Sigmoid colon (tissue), 7 donors: Measurements from ENCODE around the gene GNS. TPM values are rescaled to one million over a fixed set of nuclear protein-coding genes. Genes with fewer than 3 reads are reported as not detected.

ENCODE experiments used
- DNase-seq: peaks from one replicate; pipeline ENCODE4 v3.0.0-alpha.2; 2019
- H3K27ac ChIP-seq, 4 donors: fragments of 200-600 bp; sonication (generic); one replicate each; pipeline ENCODE4 v1.5.1; 2016 to 2019; ENCODE audit warnings: mild to moderate bottlenecking in 1 of 4
- H3K27me3 ChIP-seq, 3 donors: fragments of 200-600 bp; sonication (generic); one replicate each; pipeline ENCODE4 v1.5.1; 2019; ENCODE audit warnings: mild to moderate bottlenecking in 1 of 3
- H3K36me3 ChIP-seq, 4 donors: fragments of 200-600 bp; sonication (generic); one replicate each; pipeline ENCODE4 v1.5.1; 2016 to 2019
- H3K4me1 ChIP-seq, 4 donors: fragments of 200-600 bp; sonication (generic); one replicate each; pipeline ENCODE4 v1.5.1; 2017 to 2019
- H3K4me3 ChIP-seq, 4 donors: fragments of 200-600 bp; sonication (generic); one replicate each; pipeline ENCODE4 v1.5.1; 2017 to 2019; ENCODE audit warnings: mild to moderate bottlenecking in 2 of 4, moderate library complexity in 1 of 4
- H3K9me3 ChIP-seq, 4 donors: fragments of 200-600 bp in 3 of 4; sonication (generic) in 3 of 4; one replicate each; pipeline versions ENCODE4 v1.5.1 to v1.6.1; 2013 to 2019
- EP300 ChIP-seq, 4 donors: sonication (generic); formaldehyde crosslinking; IDR thresholded peaks; one replicate each; pipeline ENCODE4 v1.6.1; 2017; ENCODE audit warnings: antibody characterized with exemption in 4 of 4
- POLR2A ChIP-seq, 2 donors: fragments of 450-650 bp; IDR thresholded peaks; one replicate each; pipeline ENCODE4 v1.6.1; 2016; ENCODE audit warnings: antibody characterized with exemption in 2 of 2, mild to moderate bottlenecking in 2 of 2, moderate library complexity in 2 of 2
- POLR2AphosphoS5 ChIP-seq, 4 donors: sonication (generic); formaldehyde crosslinking; IDR thresholded peaks; one replicate each; pipeline ENCODE4 v1.6.1; 2017; ENCODE audit warnings: antibody characterized with exemption in 4 of 4
- WGBS, 2 donors: extraction: QIAGEN DNeasy Blood & Tissue Kit; methylation state at CpG; one replicate each; pipeline ENCODE4 v1.1.7; 2013; 5-methylcytosine and 5-hydroxymethylcytosine counted together
- intact Hi-C: fragments of 100-400 bp; cut with DNase I; formaldehyde crosslinking; loops from one replicate; pipeline ENCODE4 v1.15.1; 2023
- polyA plus RNA-seq, 3 donors: library from polyadenylated mRNA; stranded (reverse); fragments of 200-250 nt; gene quantifications; one replicate each; pipeline ENCODE4 v1.2.3, GENCODE V29; 2013
- total RNA-seq, 4 donors: library from RNA; depleted of rRNA; stranded (reverse); fragments of >200 nt; gene quantifications; one replicate each; pipeline ENCODE4 v1.1.0, GENCODE V29; 2016
- TF ChIP-seq, protein P1 (sequence below), 4 experiments: fragments of 450-650 bp in 3 of 4; fragments of 200-600 bp in 1 of 4; IDR thresholded peaks; one replicate each; pipeline ENCODE4 v1.5.1; 2016 to 2019; ENCODE audit warnings: antibody characterized with exemption in 4 of 4, mild to moderate bottlenecking in 3 of 4, moderate library complexity in 2 of 4
- donor health status: healthy with polysubstance abuse.
- donor health status: Bipolar disorder and iron deficiency.
- donor health status: healthy.

The GNS gene
- total and polyA plus RNA-seq, 7 donors: 4.2 to 73.0 (median 65.3) TPM

- intact Hi-C loops: loop anchor here (10.0 kb wide), 1 partner anchor 543 kb away; the partner anchor contains the start of gene KICS2
- no peak for TF ChIP-seq POLR2AphosphoS5 (IDR thresholded peaks at IDR 0.05)
- TF ChIP-seq EP300 (IDR thresholded peaks at IDR 0.05): no peak
- TF ChIP-seq POLR2A (IDR thresholded peaks at IDR 0.05): no peak
- TF ChIP-seq, protein P1, sequence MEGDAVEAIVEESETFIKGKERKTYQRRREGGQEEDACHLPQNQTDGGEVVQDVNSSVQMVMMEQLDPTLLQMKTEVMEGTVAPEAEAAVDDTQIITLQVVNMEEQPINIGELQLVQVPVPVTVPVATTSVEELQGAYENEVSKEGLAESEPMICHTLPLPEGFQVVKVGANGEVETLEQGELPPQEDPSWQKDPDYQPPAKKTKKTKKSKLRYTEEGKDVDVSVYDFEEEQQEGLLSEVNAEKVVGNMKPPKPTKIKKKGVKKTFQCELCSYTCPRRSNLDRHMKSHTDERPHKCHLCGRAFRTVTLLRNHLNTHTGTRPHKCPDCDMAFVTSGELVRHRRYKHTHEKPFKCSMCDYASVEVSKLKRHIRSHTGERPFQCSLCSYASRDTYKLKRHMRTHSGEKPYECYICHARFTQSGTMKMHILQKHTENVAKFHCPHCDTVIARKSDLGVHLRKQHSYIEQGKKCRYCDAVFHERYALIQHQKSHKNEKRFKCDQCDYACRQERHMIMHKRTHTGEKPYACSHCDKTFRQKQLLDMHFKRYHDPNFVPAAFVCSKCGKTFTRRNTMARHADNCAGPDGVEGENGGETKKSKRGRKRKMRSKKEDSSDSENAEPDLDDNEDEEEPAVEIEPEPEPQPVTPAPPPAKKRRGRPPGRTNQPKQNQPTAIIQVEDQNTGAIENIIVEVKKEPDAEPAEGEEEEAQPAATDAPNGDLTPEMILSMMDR (IDR thresholded peaks at IDR 0.05): no peak
- Histone ChIP-seq H3K27ac (no peak overlapping the region), H3K27me3 (no peaks in the 10 kb centered on the region), H3K4me3 (no peak overlapping the region), H3K9me3 (no peaks in the 10 kb centered on the region), H3K36me3 (no peaks in the 10 kb centered on the region), H3K4me1 (no peaks in the 10 kb centered on the region)
- DNase-seq: no peak
- 77 to 83% methylated on average over 3 of the region's 3 CpGs for WGBS, 2 donors
These were observed 8.3 kb upstream of the GNS start for GRCh38 chr12:64767495-64767894.

- TF ChIP-seq POLR2A (IDR thresholded peaks at IDR 0.05): no peak
- TF ChIP-seq, protein P1 (IDR thresholded peaks at IDR 0.05): no peak
- no peak for TF ChIP-seq POLR2AphosphoS5 (IDR thresholded peaks at IDR 0.05)
- TF ChIP-seq EP300 (IDR thresholded peaks at IDR 0.05): no peak
- no peak for DNase-seq
- Histone ChIP-seq H3K27me3 (no peaks in the 10 kb centered on the region), H3K9me3 (no peaks in the 10 kb centered on the region), H3K36me3 (no peaks in the 10 kb centered on the region), H3K4me3 (no peak overlapping the region), H3K27ac (no peak overlapping the region), H3K4me1 (peaks cover 0 to 25% (median 11%) of the 10 kb centered on the region in 4 donors)
- intact Hi-C loops: loop anchor here (10.0 kb wide), 1 partner anchor 536 kb away; the partner anchor contains the start of gene KICS2
- WGBS, 2 donors: 89 to 94% methylated on average over 6 of the region's 6 CpGs
These were observed 1.8 kb upstream of the GNS start for GRCh38 chr12:64760808-64761573.

DNA sequence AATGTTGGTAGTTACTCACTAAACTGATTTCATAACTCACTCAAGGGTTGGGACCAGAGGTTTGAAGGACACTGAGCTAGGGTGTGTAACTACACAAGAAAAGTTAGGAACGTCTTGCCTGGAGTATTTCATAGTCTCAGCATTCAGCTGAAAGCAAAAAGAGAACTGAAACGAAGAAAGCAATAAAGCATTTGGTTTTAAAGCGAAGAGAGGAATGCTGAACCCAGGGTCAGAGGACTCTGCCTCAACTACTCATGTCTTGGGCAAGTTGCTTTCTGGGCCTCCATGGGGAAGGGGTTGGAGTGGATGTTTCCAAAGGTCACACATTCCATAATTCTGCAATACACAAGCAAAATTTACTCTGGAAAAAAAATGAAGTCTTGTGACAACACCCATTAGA is 1.4 kb downstream of the GNS start:
- intact Hi-C loops: loop anchor here (5.0 kb wide), 1 partner anchor 145 kb away; the partner anchor contains the start of gene RASSF3
- Histone ChIP-seq H3K4me1 (peaks cover 0 to 25% (median 11%) of the 10 kb centered on the region in 4 donors), H3K4me3 (peak overlapping the region in 1 of 4 donors; percentile 85), H3K9me3 (no peaks in the 10 kb centered on the region), H3K36me3 (no peaks in the 10 kb centered on the region), H3K27me3 (no peaks in the 10 kb centered on the region), H3K27ac (peak overlapping the region in 2 of 4 donors; percentile 48 to 92)
- 48 to 50% methylated on average over 3 of the region's 3 CpGs for WGBS, 2 donors
- TF ChIP-seq EP300 (IDR thresholded peaks at IDR 0.05): no peak
- TF ChIP-seq POLR2A (IDR thresholded peaks at IDR 0.05): no peak
- TF ChIP-seq, protein P1 (IDR thresholded peaks at IDR 0.05): no peak
- TF ChIP-seq POLR2AphosphoS5 (IDR thresholded peaks at IDR 0.05): no peak
- DNase-seq: no peak

GRCh38 chr12:64756376-64756775 is 2.8 kb downstream of the GNS start:
- peaks cover 0 to 7% (median 0%) of the 10 kb centered on the region in 4 donors for H3K36me3 ChIP-seq
- no peaks in the 10 kb centered on the region for H3K9me3 ChIP-seq
- H3K4me1 ChIP-seq: peaks cover 0 to 25% (median 11%) of the 10 kb centered on the region in 4 donors
- H3K4me3 ChIP-seq: no peak overlapping the region
- DNase-seq: no peak
- H3K27ac ChIP-seq: no peak overlapping the region
- TF ChIP-seq POLR2A (IDR thresholded peaks at IDR 0.05) (no peak), EP300 (IDR thresholded peaks at IDR 0.05) (no peak), POLR2AphosphoS5 (IDR thresholded peaks at IDR 0.05) (no peak)
- TF ChIP-seq, protein P1 (IDR thresholded peaks at IDR 0.05): no peak
- intact Hi-C loops: loop anchor here (5.0 kb wide), 1 partner anchor 144 kb away; the partner anchor contains the start of gene RASSF3
- 87 to 92% methylated on average over 2 of the region's 2 CpGs for WGBS, 2 donors
- no peaks in the 10 kb centered on the region for H3K27me3 ChIP-seq
